H1 (cell line): ENCODE measurements around the gene OXSM. TPM values are rescaled to one million over a fixed set of nuclear protein-coding genes. Genes with fewer than 3 reads are reported as not detected.

Experiments used
- CTCF ChIA-PET: fragments of 300-600 bp; sonication (Branson Sonifier 250); formaldehyde crosslinking; loops from one replicate; lab custom pipeline; 2021; ENCODE audit not compliant: partially characterized antibody; lab: Charles Lee
- POLR2A ChIA-PET: fragments of 300-600 bp; sonication (Branson Sonifier 250); formaldehyde crosslinking; loops from one replicate; lab custom pipeline; 2021; ENCODE audit warnings: inconsistent platforms; ENCODE audit not compliant: partially characterized antibody; lab: Charles Lee
- DNase-seq, 2 experiments: peaks; one replicate each; pipeline versions ENCODE4 v3.0.0 to v3.0.0-alpha.2; 2010 to 2022; ENCODE audit warnings: low spot score in 2 of 2, low read depth in 1 of 2, mixed read lengths in 1 of 2
- FAIRE-seq: peaks from 2 replicates; lab custom pipeline; 2011; peaks lifted over from hg19 to GRCh38; lab: Jason Lieb, UNC
- H2AFZ ChIP-seq: 2 replicates; pipeline ENCODE4 v1.8.1; 2012; ENCODE audit warnings: low read length, inconsistent platforms
- H2AK5ac ChIP-seq: 2 replicates; pipeline ENCODE4 v1.6.1; 2013; ENCODE audit warnings: low read depth, low read length
- H2BK120ac ChIP-seq: replicated peaks from 2 replicates; pipeline ENCODE3; 2013; ENCODE audit warnings: low read depth, low read length, inconsistent platforms
- H2BK12ac ChIP-seq: 2 replicates; pipeline ENCODE4 v1.6.1; 2013; ENCODE audit warnings: low read depth, low read length
- H2BK15ac ChIP-seq: 2 replicates; pipeline ENCODE4 v1.6.1; 2013; ENCODE audit warnings: low read length
- H2BK20ac ChIP-seq: 2 replicates; pipeline ENCODE4 v1.6.1; 2013; ENCODE audit warnings: low read length
- H2BK5ac ChIP-seq: 2 replicates; pipeline ENCODE4 v1.6.1; 2013; ENCODE audit warnings: low read depth, low read length
- H3K14ac ChIP-seq: 2 replicates; pipeline ENCODE4 v1.6.1; 2013; ENCODE audit warnings: inconsistent platforms; ENCODE audit not compliant: insufficient read length
- H3K18ac ChIP-seq: 2 replicates; pipeline ENCODE4 v1.6.1; 2013; ENCODE audit warnings: low read length; ENCODE audit errors: extremely low read depth
- H3K23ac ChIP-seq: 2 replicates; pipeline ENCODE4 v1.6.1; 2013; ENCODE audit warnings: inconsistent platforms; ENCODE audit not compliant: insufficient read length
- H3K23me2 ChIP-seq: 2 replicates; pipeline ENCODE4 v1.6.1; 2013; ENCODE audit warnings: low read depth, low read length
- H3K27ac ChIP-seq: 2 replicates; pipeline ENCODE4 v1.6.1; 2011; ENCODE audit warnings: low read depth, low read length, inconsistent platforms
- H3K27me3 ChIP-seq, 4 experiments: replicated peaks in 1 of 4; 1 replicate in 1 of 4; 2 replicates in 3 of 4; pipeline versions ENCODE4 v1.6.1 to v1.8.1; 2011 to 2013; ENCODE audit warnings: low read length in 3 of 4, mild to moderate bottlenecking in 3 of 4, inconsistent platforms in 2 of 4, mixed read lengths in 2 of 4, moderate library complexity in 1 of 4; ENCODE audit not compliant: control insufficient read depth in 3 of 4, insufficient read depth in 3 of 4; ENCODE audit errors: extremely low read depth in 1 of 4
- H3K36me3 ChIP-seq, 4 experiments: 2 replicates each; pipeline versions ENCODE4 v1.6.1 to v1.8.1; 2011 to 2013; ENCODE audit warnings: mild to moderate bottlenecking in 4 of 4, low read length in 3 of 4, moderate library complexity in 2 of 4, control low read depth in 1 of 4, inconsistent platforms in 1 of 4; ENCODE audit not compliant: insufficient read depth in 4 of 4, control insufficient read depth in 2 of 4
- H3K4ac ChIP-seq: replicated peaks from 2 replicates; pipeline ENCODE3; 2013; ENCODE audit warnings: low read length, low read depth, mixed read lengths, inconsistent platforms; ENCODE audit not compliant: insufficient read length
- H3K4me1 ChIP-seq, 4 experiments: replicated peaks in 1 of 4; 1 replicate in 1 of 4; 2 replicates in 3 of 4; pipeline versions ENCODE4 v1.6.1 to v1.8.1; 2011 to 2013; ENCODE audit warnings: low read length in 3 of 4, inconsistent platforms in 2 of 4, mixed read lengths in 1 of 4; ENCODE audit not compliant: insufficient read depth in 4 of 4, control insufficient read depth in 3 of 4
- H3K4me2 ChIP-seq, 2 experiments: 2 replicates each; pipeline versions ENCODE4 v1.6.1 to v1.8.1; 2011 to 2013; ENCODE audit warnings: low read depth in 2 of 2, low read length in 2 of 2, control low read depth in 1 of 2, inconsistent platforms in 1 of 2, mild to moderate bottlenecking in 1 of 2; ENCODE audit not compliant: insufficient read depth in 1 of 2
- H3K4me3 ChIP-seq, 4 experiments: fragments of 200-600, 300-600 bp in 1 of 4; sonication (generic), shearing (Covaris generic), sonication (Bioruptor Twin) in 1 of 4; 2 replicates each; pipeline versions ENCODE4 v1.5.1 to v1.8.1; 2011 to 2016; ENCODE audit warnings: low read length in 4 of 4, low read depth in 3 of 4, control low read depth in 2 of 4, inconsistent platforms in 2 of 4, mild to moderate bottlenecking in 2 of 4, mixed read lengths in 1 of 4, moderate library complexity in 1 of 4; ENCODE audit not compliant: insufficient read depth in 2 of 4; ENCODE audit errors: extremely low read depth in 1 of 4
- H3K56ac ChIP-seq: replicated peaks from 2 replicates; pipeline ENCODE3; 2013; ENCODE audit warnings: low read depth, mild to moderate bottlenecking, mixed read lengths, low read length, inconsistent platforms; ENCODE audit not compliant: insufficient read length
- H3K79me1 ChIP-seq: 2 replicates; pipeline ENCODE4 v1.6.1; 2013; ENCODE audit warnings: low read depth, low read length, control low read depth
- H3K79me2 ChIP-seq, 2 experiments: 2 replicates each; pipeline versions ENCODE4 v1.6.1 to v1.8.1; 2012 to 2013; ENCODE audit warnings: low read length in 2 of 2, mild to moderate bottlenecking in 2 of 2, inconsistent platforms in 1 of 2; ENCODE audit not compliant: insufficient read depth in 2 of 2, control insufficient read depth in 1 of 2
- H3K9ac ChIP-seq, 4 experiments: replicated peaks in 1 of 4; 1 replicate in 1 of 4; 2 replicates in 3 of 4; pipeline versions ENCODE4 v1.6.1 to v1.8.1; 2011 to 2013; ENCODE audit warnings: low read depth in 3 of 4, low read length in 3 of 4, control low read depth in 2 of 4, mild to moderate bottlenecking in 2 of 4, moderate library complexity in 2 of 4, inconsistent platforms in 1 of 4; ENCODE audit errors: extremely low read depth in 1 of 4
- H3K9me3 ChIP-seq, 2 experiments: 2 replicates each; pipeline versions ENCODE4 v1.6.1 to v1.8.1; 2012 to 2013; ENCODE audit warnings: mild to moderate bottlenecking in 2 of 2, moderate library complexity in 2 of 2, control low read depth in 1 of 2, inconsistent platforms in 1 of 2, low read depth in 1 of 2, low read length in 1 of 2, mixed read lengths in 1 of 2; ENCODE audit not compliant: insufficient read depth in 2 of 2
- H4K20me1 ChIP-seq, 2 experiments: replicated peaks in 1 of 2; 2 replicates each; pipeline versions ENCODE3 to v1.8.1; 2011 to 2013; ENCODE audit warnings: inconsistent platforms in 2 of 2, low read length in 2 of 2, mild to moderate bottlenecking in 1 of 2; ENCODE audit not compliant: insufficient read depth in 2 of 2, control insufficient read depth in 1 of 2
- H4K5ac ChIP-seq: 2 replicates; pipeline ENCODE4 v1.6.1; 2013; ENCODE audit warnings: low read length, low read depth, mixed read lengths, inconsistent platforms; ENCODE audit not compliant: insufficient read length
- H4K8ac ChIP-seq: 2 replicates; pipeline ENCODE4 v1.8.0; 2013; ENCODE audit warnings: mild to moderate bottlenecking, moderate library complexity, low read length, inconsistent platforms; ENCODE audit not compliant: insufficient read depth; ENCODE audit errors: extremely low read depth
- H4K91ac ChIP-seq: replicated peaks from 2 replicates; pipeline ENCODE3; 2013; ENCODE audit warnings: low read length, mixed read lengths, inconsistent platforms; ENCODE audit not compliant: insufficient read length
- CEBPB ChIP-seq: IDR thresholded peaks from 2 replicates; pipeline ENCODE4 v1.6.1; 2012; ENCODE audit warnings: low read depth, low read length
- EGR1 ChIP-seq: IDR thresholded peaks from 2 replicates; pipeline ENCODE4 v1.6.1; 2011; ENCODE audit warnings: low read depth, low read length, borderline replicate concordance
- FOSL1 ChIP-seq: IDR thresholded peaks from 2 replicates; pipeline ENCODE4 v1.6.1; 2011; ENCODE audit warnings: mild to moderate bottlenecking, low read depth, low read length, moderate library complexity; ENCODE audit not compliant: insufficient read depth
- HDAC6 ChIP-seq: IDR thresholded peaks from one replicate; pipeline ENCODE4 v1.7.1; 2012; ENCODE audit warnings: low read depth, mild to moderate bottlenecking, inconsistent platforms, low read length, moderate library complexity
- KDM1A ChIP-seq: fragments of 200-600, 300-600 bp; sonication (generic); IDR thresholded peaks from 2 replicates; pipeline ENCODE4 v1.7.1; 2016; ENCODE audit warnings: mild to moderate bottlenecking, low read length, borderline replicate concordance
- POLR2A ChIP-seq, 2 experiments: IDR thresholded peaks; 1 replicate in 1 of 2; 2 replicates in 1 of 2; pipeline ENCODE4 v1.6.1; 2011; ENCODE audit warnings: low read depth in 2 of 2, low read length in 2 of 2, mild to moderate bottlenecking in 2 of 2; ENCODE audit errors: control extremely low read depth in 1 of 2
- POLR2AphosphoS5 ChIP-seq: IDR thresholded peaks from 2 replicates; pipeline ENCODE4 v1.6.1; 2011; ENCODE audit warnings: low read depth, low read length
- RAD21 ChIP-seq, 2 experiments: IDR thresholded peaks in 1 of 2; conservative IDR thresholded peaks in 1 of 2; 2 replicates each; pipeline ENCODE4 v1.6.1; 2011; ENCODE audit warnings: low read depth in 2 of 2, low read length in 2 of 2, improper control_type of control experiment in 1 of 2, inconsistent platforms in 1 of 2, mild to moderate bottlenecking in 1 of 2, moderate library complexity in 1 of 2
- SIRT6 ChIP-seq: IDR thresholded peaks from one replicate; pipeline ENCODE4 v1.7.1; 2012; ENCODE audit warnings: low read length, inconsistent platforms
- SP4 ChIP-seq: IDR thresholded peaks from 2 replicates; pipeline ENCODE4 v1.6.1; 2012; ENCODE audit warnings: low read length, inconsistent platforms
- TAF1 ChIP-seq: IDR thresholded peaks from 2 replicates; pipeline ENCODE4 v1.6.1; 2011; ENCODE audit warnings: mild to moderate bottlenecking, low read depth, low read length
- TEAD4 ChIP-seq: IDR thresholded peaks from 2 replicates; pipeline ENCODE4 v1.6.1; 2012; ENCODE audit warnings: low read depth, low read length, inconsistent platforms, mixed read lengths
- WGBS, 2 experiments: shearing (Covaris generic) in 1 of 2; methylation state at CpG; one replicate each; pipeline versions ENCODE4 v1.1.6 to v1.1.7; 2013 to 2015; ENCODE audit warnings: low lambda C conversion rate in 2 of 2, mixed read lengths in 2 of 2, inconsistent platforms in 1 of 2, low coverage in 1 of 2, missing lambda C conversion rate in 1 of 2; ENCODE audit not compliant: insufficient replicate concordance in 2 of 2, insufficient coverage in 1 of 2, insufficient read length in 1 of 2; ENCODE audit errors: extremely low coverage in 1 of 2, missing lambda C conversion rate in 1 of 2; 5-methylcytosine and 5-hydroxymethylcytosine counted together
- polyA plus RNA-seq, 7 experiments: library from polyadenylated mRNA; depleted of rRNA in 3 of 7; stranded (reverse) in 5 of 7; unstranded in 2 of 7; fragments of >200 nt in 5 of 7; fragments of 200-250 nt in 2 of 7; gene quantifications; 1 replicate in 5 of 7; 2 replicates in 1 of 7; 4 replicates in 1 of 7; pipeline versions ENCODE4 v1.2.1 to v1.2.3, GENCODE V29; 2011 to 2013; ENCODE audit warnings: missing spikeins in 2 of 7, mixed read lengths in 2 of 7
- total RNA-seq: library from RNA; stranded (reverse); fragmentation: NEBNext Ultra II Directional; extraction: Animal tissue kit (Norgen Biotek cat#: 25700); gene quantifications from 2 replicates; pipeline ENCODE4 v1.2.1, GENCODE V29; 2021
- TF ChIP-seq, protein P1 (sequence below): IDR thresholded peaks from 2 replicates; pipeline ENCODE4 v1.6.1; 2011; ENCODE audit warnings: low read length, improper control_type of control experiment
- TF ChIP-seq, protein P2 (sequence below): IDR thresholded peaks from 2 replicates; pipeline ENCODE4 v1.6.1; 2012; ENCODE audit warnings: inconsistent platforms

OXSM gene
- total and polyA plus RNA-seq, 2 of the 8 experiments (the other 6 are each of a cell fraction or from before 2014, with no cell fraction given) = 1.3 to 2.2 TPM

DNA sequence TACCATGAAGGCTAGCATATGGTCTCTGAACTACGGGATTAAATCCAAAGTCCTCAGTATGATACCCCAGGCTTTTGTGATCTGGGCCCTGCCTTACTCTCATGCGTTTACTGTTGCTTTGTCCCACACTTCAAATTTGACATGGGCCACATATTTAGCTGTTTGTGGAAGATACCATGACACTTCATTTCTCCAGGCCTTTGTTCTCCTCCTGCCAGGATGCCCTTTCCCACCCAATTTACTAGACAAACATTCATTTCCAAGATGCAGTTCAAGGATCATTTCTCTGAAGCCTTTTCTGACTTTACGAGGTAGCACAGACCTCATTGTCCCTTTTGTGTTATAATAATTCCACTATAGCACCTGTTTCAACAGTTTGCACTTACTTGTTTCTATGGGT is 2.2 kb upstream of the OXSM start:
- Histone ChIP-seq H3K9ac (no peak overlapping the region), H2AK5ac (no peak overlapping the region)
- TF ChIP-seq POLR2A (IDR thresholded peaks at IDR 0.05; ENCODE audit: control extremely low read depth in 1 of 2, low read depth in 2 of 2, low read length in 2 of 2) = no peak
- no peak for TF ChIP-seq KDM1A
- TF ChIP-seq, protein P1, sequence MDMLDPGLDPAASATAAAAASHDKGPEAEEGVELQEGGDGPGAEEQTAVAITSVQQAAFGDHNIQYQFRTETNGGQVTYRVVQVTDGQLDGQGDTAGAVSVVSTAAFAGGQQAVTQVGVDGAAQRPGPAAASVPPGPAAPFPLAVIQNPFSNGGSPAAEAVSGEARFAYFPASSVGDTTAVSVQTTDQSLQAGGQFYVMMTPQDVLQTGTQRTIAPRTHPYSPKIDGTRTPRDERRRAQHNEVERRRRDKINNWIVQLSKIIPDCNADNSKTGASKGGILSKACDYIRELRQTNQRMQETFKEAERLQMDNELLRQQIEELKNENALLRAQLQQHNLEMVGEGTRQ = no peak
- TF ChIP-seq FOSL1 = no peak
- no peak for TF ChIP-seq HDAC6
- TF ChIP-seq RAD21 (IDR thresholded peaks at IDR 0.05 in 1 of 2, conservative IDR thresholded peaks at IDR 0.05 in 1 of 2; ENCODE audit: low read depth in 2 of 2, low read length in 2 of 2) = no peak
- TF ChIP-seq TEAD4 = no peak
- TF ChIP-seq CEBPB = no peak
- TF ChIP-seq TAF1 = no peak
- no peak for TF ChIP-seq SIRT6
- no peak for TF ChIP-seq EGR1
- TF ChIP-seq, protein P2, sequence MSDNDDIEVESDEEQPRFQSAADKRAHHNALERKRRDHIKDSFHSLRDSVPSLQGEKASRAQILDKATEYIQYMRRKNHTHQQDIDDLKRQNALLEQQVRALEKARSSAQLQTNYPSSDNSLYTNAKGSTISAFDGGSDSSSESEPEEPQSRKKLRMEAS = no peak
- TF ChIP-seq POLR2AphosphoS5 = no peak
- no peak for TF ChIP-seq SP4
- TF ChIP-seq, all 59 proteins: peak for 0
- Histone ChIP-seq H3K23ac (no peak overlapping the region), H3K56ac (no peak overlapping the region), H2BK12ac (no peak overlapping the region), H3K23me2 (peaks cover 8% of the 10 kb centered on the region; the same call in 1 of the 2 replicates), H2BK20ac (no peak overlapping the region), H3K4ac (no peak overlapping the region), H4K8ac (no peak overlapping the region), H3K14ac (no peak overlapping the region), H2BK5ac (no peak overlapping the region), H3K79me2 (no peaks in the 10 kb centered on the region), H3K36me3 (no peaks in the 10 kb centered on the region), H4K91ac (no peak overlapping the region), H4K5ac (no peak overlapping the region), H2BK120ac (no peak overlapping the region), H4K20me1 (no peaks in the 10 kb centered on the region), H3K27me3 (no peaks in the 10 kb centered on the region; a peak in 2 of 7 replicates), H2AFZ (no peak overlapping the region), H2BK15ac (no peak overlapping the region), H3K4me2 (no peak overlapping the region), H3K27ac (no peak overlapping the region), H3K79me1 (no peaks in the 10 kb centered on the region), H3K4me3 (no peak overlapping the region), H3K18ac (no peak overlapping the region), H3K9me3 (no peaks in the 10 kb centered on the region), H3K4me1 (peaks cover 0 to 2% (median 0%) of the 10 kb centered on the region in 4 experiments; a peak in 1 of 7 replicates)
- no peak for FAIRE-seq
- CTCF ChIA-PET = interaction anchor here (0.6 to 1.0 kb wide), 2 partner anchors 19 to 139 kb away, joined by 3 to 4 read pairs; no protein-coding TSS in a partner anchor
- POLR2A ChIA-PET = no interaction called here
- 92% methylated on average over 3 of the region's 3 CpGs; no CpG with 5 or more reads in 1 of the 2 experiments for WGBS, 2 experiments
- DNase-seq = no peak
